Kidney (tissue), 14 donors: ENCODE results near the gene GDNF. TPM values are rescaled to one million over a fixed set of nuclear protein-coding genes. Genes with fewer than 3 reads are reported as not detected.
"Not testable (repeated sequence)": the region's sequence is repeated elsewhere in the genome, so short reads cannot be mapped to it uniquely, and the experiment has no call there.

Experiments used
- DNase-seq, 5 donors: peaks; one replicate each; pipeline ENCODE4 v3.0.0-alpha.2; 2013 to 2020
- FAIRE-seq: peaks from 2 replicates; lab custom pipeline; 2012; peaks lifted over from hg19 to GRCh38; lab: Jason Lieb, UNC
- H3K27ac ChIP-seq, 2 donors: one replicate each; pipeline ENCODE4 v1.7.0; 2013; ENCODE audit warnings: low read depth in 2 of 2, low read length in 2 of 2, inconsistent platforms in 1 of 2
- H3K27me3 ChIP-seq: one replicate; pipeline ENCODE4 v1.7.1; 2013; ENCODE audit warnings: low read length, inconsistent platforms; ENCODE audit not compliant: control insufficient read depth, insufficient read depth
- H3K36me3 ChIP-seq, 3 donors: one replicate each; pipeline versions ENCODE4 v1.7.0 to v1.7.1; 2013; ENCODE audit warnings: low read length in 3 of 3, control low read depth in 1 of 3, inconsistent platforms in 1 of 3; ENCODE audit not compliant: insufficient read depth in 3 of 3, control insufficient read depth in 2 of 3
- H3K4me1 ChIP-seq, 3 donors: one replicate each; pipeline versions ENCODE4 v1.7.0 to v1.7.1; 2013; ENCODE audit warnings: low read length in 3 of 3, inconsistent platforms in 1 of 3, low read depth in 1 of 3; ENCODE audit not compliant: control insufficient read depth in 2 of 3, insufficient read depth in 2 of 3
- H3K4me3 ChIP-seq, 3 donors: one replicate each; pipeline versions ENCODE4 v1.7.0 to v1.8.1; 2013; ENCODE audit warnings: low read length in 3 of 3, control low read depth in 1 of 3, inconsistent platforms in 1 of 3
- H3K9ac ChIP-seq, 3 donors: one replicate each; pipeline versions ENCODE4 v1.7.0 to v1.7.1; 2013; ENCODE audit warnings: low read length in 3 of 3, control low read depth in 1 of 3, inconsistent platforms in 1 of 3
- H3K9me3 ChIP-seq, 3 donors: one replicate each; pipeline versions ENCODE4 v1.7.0 to v1.7.1; 2013; ENCODE audit warnings: low read length in 3 of 3, control low read depth in 1 of 3, inconsistent platforms in 1 of 3; ENCODE audit not compliant: control insufficient read depth in 2 of 3, insufficient read depth in 1 of 3
- intact Hi-C: fragments of 100-400 bp; cut with DNase I; formaldehyde crosslinking; loops from one replicate; pipeline ENCODE4 v1.11.1; 2022
- polyA plus RNA-seq: library from polyadenylated mRNA; stranded (reverse); fragments of 350-450 nt; fragmentation: Illumina TruSeq; extraction: RNeasy Lipid Tissue Mini Kit (QIAGEN cat#74804); gene quantifications from one replicate; pipeline ENCODE4 v1.2.3, GENCODE V29; 2014; ENCODE audit warnings: low read depth, low replicate concordance; ENCODE audit not compliant: insufficient read depth
- total RNA-seq: library from RNA; stranded (reverse); fragmentation: NEBNext Ultra II Directional; extraction: Animal tissue kit (Norgen Biotek cat#: 25700); gene quantifications from one replicate; pipeline ENCODE4 v1.2.1, GENCODE V29; 2021
- TF ChIP-seq, protein P1 (sequence below): IDR thresholded peaks from 3 replicates; pipeline ENCODE4 v1.5.1; 2012; ENCODE audit warnings: mild to moderate bottlenecking, moderate library complexity, borderline replicate concordance; ENCODE audit not compliant: insufficient read depth; ENCODE audit errors: extremely low read depth
- donor health status: control.
- donor health status: control.
- donor health status: control.
- donor health status: control.
- donor health status: control.
- donor health status: DM: yes; HTN: yes; CAD: no.
- donor health status: Normal renal cell carcinoma (clear cell type).

GDNF gene
- total and polyA plus RNA-seq, 2 donors from 2014 or later, result 0.34 to 0.88 TPM

DNA sequence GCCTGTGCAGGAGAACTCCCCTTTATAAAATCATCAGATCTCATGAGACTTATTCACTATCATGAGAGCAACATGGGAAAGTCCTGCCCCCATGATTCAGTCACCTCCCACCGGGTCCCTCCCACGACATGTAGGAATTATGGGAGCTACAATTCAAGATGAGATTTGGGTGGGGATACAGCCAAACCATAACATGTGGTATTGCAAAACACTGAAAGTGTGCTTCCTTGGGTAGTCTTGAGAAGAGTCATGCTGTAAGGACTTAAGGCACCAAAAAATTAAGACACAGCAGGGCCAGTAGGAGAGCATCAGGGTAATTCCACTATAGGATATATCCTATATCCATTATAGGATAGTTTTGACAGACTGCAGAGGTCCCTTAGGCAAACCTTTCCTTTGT lies 29.4 kb upstream of the GDNF start:
- H3K4me3 ChIP-seq, result no peak overlapping the region
- H3K27ac ChIP-seq, result no peak overlapping the region
- intact Hi-C loops, result no loop called here
- no peak for FAIRE-seq
- H3K27me3 ChIP-seq, result no peaks in the 10 kb centered on the region
- H3K36me3 ChIP-seq, result no peaks in the 10 kb centered on the region
- TF ChIP-seq, protein P1, sequence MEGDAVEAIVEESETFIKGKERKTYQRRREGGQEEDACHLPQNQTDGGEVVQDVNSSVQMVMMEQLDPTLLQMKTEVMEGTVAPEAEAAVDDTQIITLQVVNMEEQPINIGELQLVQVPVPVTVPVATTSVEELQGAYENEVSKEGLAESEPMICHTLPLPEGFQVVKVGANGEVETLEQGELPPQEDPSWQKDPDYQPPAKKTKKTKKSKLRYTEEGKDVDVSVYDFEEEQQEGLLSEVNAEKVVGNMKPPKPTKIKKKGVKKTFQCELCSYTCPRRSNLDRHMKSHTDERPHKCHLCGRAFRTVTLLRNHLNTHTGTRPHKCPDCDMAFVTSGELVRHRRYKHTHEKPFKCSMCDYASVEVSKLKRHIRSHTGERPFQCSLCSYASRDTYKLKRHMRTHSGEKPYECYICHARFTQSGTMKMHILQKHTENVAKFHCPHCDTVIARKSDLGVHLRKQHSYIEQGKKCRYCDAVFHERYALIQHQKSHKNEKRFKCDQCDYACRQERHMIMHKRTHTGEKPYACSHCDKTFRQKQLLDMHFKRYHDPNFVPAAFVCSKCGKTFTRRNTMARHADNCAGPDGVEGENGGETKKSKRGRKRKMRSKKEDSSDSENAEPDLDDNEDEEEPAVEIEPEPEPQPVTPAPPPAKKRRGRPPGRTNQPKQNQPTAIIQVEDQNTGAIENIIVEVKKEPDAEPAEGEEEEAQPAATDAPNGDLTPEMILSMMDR, result no peak
- no peak for DNase-seq
- H3K9me3 ChIP-seq, result no peaks in the 10 kb centered on the region
- H3K9ac ChIP-seq, result no peak overlapping the region
- no peaks in the 10 kb centered on the region for H3K4me1 ChIP-seq

- TF ChIP-seq, protein P1, result no peak
- no peak overlapping the region for H3K4me3 ChIP-seq
- H3K36me3 ChIP-seq, result no peaks in the 10 kb centered on the region
- no peak for FAIRE-seq
- intact Hi-C loops, result no loop called here
- H3K4me1 ChIP-seq, result no peaks in the 10 kb centered on the region
- peak in 1 of 5 donors; percentile 69 for DNase-seq
- no peaks in the 10 kb centered on the region for H3K9me3 ChIP-seq
- H3K27ac ChIP-seq, result no peak overlapping the region
- H3K27me3 ChIP-seq, result no peaks in the 10 kb centered on the region
- H3K9ac ChIP-seq, result no peak overlapping the region
Measured at GRCh38 chr5:37867654-37868053, 27.8 kb upstream of the GDNF start.

- H3K9ac ChIP-seq, H3K4me1 ChIP-seq, intact Hi-C loops, H3K27ac ChIP-seq, H3K4me3 ChIP-seq, H3K9me3 ChIP-seq, H3K27me3 ChIP-seq, DNase-seq, FAIRE-seq, H3K36me3 ChIP-seq: not testable (repeated sequence)
Measured at GRCh38 chr5:37862907-37863306, 23.1 kb upstream of the GDNF start.

DNA sequence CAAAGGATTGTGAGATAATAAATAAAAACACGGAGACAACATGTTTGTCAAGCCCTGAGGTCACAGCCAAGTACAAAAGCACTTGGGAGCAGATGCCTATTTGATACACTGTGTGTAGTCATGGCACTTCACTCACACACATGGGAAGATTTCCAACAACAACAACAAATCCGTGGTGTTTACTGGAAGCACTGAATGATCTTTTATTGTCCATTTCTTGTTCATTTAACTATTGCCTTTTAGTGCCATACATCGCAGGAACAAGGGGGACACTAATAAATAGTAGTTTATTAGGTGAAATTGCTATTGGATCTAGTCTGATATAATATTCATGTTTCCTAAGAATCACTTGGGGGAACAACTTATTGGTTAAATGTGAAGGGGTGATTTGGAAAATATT lies 20.4 kb upstream of the GDNF start:
- Histone ChIP-seq H3K27me3 (no peaks in the 10 kb centered on the region), H3K4me3 (no peak overlapping the region), H3K9me3 (peaks cover 0 to under 1% (median 0%) of the 10 kb centered on the region in 3 donors), H3K4me1 (no peaks in the 10 kb centered on the region), H3K9ac (no peak overlapping the region), H3K36me3 (no peaks in the 10 kb centered on the region), H3K27ac (no peak overlapping the region)
- intact Hi-C loops, result no loop called here
- DNase-seq, result no peak
- no peak for FAIRE-seq
- TF ChIP-seq, protein P1, result no peak
